ENCODE measurements around the gene SLC1A4.

Gene SLC1A4

GRCh38 chr2:65055422-65056214 is 66.4 kb downstream of the SLC1A4 start:
- no peak for DNase-seq

- DNase-seq: peak; percentile 95
Observed at GRCh38 chr2:65056215-65057053, 67.2 kb downstream of the SLC1A4 start, which contains the start of gene CEP68. CEP68 (plus strand) TSS chr2:65056416; CDS start chr2:65069445, 13,029 bp downstream.

- DNase-seq: no peak
Observed at GRCh38 chr2:65057054-65057375, 67.8 kb downstream of the SLC1A4 start.

- peak; percentile 32 for DNase-seq
Observed at GRCh38 chr2:65057391-65058052, 68.3 kb downstream of the SLC1A4 start.

- DNase-seq: no peak
Observed at GRCh38 chr2:65059071-65059470, 69.9 kb downstream of the SLC1A4 start.

- no peak for DNase-seq
Observed at GRCh38 chr2:65061146-65061909, 72.1 kb downstream of the SLC1A4 start.

GRCh38 chr2:65061910-65062339 is 72.7 kb downstream of the SLC1A4 start:
- no peak for DNase-seq

GRCh38 chr2:65062843-65063825 is 73.9 kb downstream of the SLC1A4 start:
- peak; percentile 13 for DNase-seq

- DNase-seq: peak; percentile 92
Observed at GRCh38 chr2:65064728-65065552, 75.7 kb downstream of the SLC1A4 start.

- no peak for DNase-seq
Observed at GRCh38 chr2:65067806-65068553, 78.8 kb downstream of the SLC1A4 start.

GRCh38 chr2:65069439-65069824 is 80.2 kb downstream of the SLC1A4 start:
- no peak for DNase-seq

GRCh38 chr2:65070172-65070830 is 81.1 kb downstream of the SLC1A4 start:
- no peak for DNase-seq

GRCh38 chr2:65070856-65071255 is 81.7 kb downstream of the SLC1A4 start:
- no peak for DNase-seq

GRCh38 chr2:65071499-65072180 is 82.4 kb downstream of the SLC1A4 start:
- no peak for DNase-seq

GRCh38 chr2:65072181-65072970 is 83.2 kb downstream of the SLC1A4 start:
- no peak for DNase-seq

Measured in OCI-M1 (cell line).